T-helper 22 cell (primary cell): ENCODE data around the gene VEZF1.
"Not testable (repeated sequence)": the region's sequence is repeated elsewhere in the genome, so short reads cannot be mapped to it uniquely, and the experiment has no call there.

Experiments
- DNase-seq: peaks from one replicate; pipeline ENCODE4 v3.0.0-alpha.2; 2020; ENCODE audit warnings: low read depth

Gene VEZF1

DNA sequence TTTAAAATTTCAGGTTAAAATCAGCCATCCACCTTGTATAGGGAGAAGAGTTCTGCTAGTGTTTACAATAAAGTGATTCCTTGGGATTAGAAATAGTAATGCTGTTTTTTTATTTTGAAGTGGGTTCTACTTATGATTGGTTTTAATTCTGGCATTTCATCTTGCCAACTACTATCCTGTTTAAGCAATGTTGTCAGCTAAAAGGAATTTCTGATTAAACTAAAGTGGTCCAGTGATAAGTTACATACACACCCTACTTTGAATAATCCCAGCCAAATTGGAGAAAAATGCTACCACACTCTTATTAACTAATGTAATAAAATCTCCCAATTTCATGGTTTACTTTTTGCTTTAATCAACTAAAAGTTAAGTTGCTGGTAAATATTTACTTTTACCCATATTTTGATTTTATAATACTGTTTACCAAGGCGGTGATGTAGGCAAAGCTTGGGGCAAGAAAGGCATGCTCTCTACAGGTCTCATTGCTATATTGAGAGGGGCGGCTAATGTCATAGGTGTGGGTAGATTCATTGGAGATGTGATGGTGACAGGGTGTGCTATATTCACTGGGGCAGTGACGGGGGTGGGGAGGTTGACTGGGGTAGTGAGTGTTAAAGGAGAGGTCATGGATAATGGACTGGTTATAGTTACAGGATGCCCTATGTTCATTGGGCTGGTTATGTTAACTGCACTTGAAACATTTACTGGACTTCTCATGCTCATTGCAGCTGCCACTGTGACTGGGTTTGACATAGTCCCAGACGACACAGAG is 13.8 kb downstream of the VEZF1 start:
- DNase-seq: not testable (repeated sequence)

DNA sequence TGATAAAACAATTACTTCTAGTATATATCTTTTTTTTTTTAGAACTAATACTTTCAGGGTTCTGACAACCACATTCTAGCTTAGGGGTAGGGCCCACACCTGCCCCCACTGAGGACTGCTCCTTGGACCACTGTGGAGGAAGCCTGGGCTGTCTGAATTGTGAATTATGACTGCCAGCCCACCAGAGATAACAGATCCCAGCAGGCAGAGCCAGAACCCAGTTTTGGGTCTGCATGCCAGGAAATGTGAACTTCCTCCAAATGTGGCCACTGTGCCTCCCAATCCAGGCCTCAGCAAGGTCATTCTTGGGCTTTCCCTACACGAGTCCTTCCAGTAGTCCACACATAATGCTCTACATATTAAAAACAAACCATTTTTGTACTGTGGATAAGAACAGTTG is 15.9 kb downstream of the VEZF1 start:
- DNase-seq: no peak

DNA sequence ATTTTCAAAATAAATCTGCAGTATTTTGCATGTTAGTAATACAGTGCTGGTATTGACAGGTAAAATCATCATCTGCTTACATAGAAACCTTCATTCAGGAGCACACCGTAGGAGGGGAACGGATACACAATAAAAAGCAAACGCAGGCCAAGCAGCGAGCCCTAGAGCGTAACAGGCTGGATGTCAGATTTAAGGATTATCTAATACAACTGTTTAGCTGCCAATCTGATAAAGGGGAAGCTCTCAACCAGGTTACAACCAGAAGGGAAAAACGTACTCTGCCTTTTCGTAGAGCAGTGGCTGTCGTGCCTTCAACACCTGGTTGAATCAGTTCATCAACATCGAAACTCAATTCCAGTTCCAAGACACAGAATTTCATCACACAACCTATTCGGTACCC is 16.5 kb downstream of the VEZF1 start:
- no peak for DNase-seq

DNA sequence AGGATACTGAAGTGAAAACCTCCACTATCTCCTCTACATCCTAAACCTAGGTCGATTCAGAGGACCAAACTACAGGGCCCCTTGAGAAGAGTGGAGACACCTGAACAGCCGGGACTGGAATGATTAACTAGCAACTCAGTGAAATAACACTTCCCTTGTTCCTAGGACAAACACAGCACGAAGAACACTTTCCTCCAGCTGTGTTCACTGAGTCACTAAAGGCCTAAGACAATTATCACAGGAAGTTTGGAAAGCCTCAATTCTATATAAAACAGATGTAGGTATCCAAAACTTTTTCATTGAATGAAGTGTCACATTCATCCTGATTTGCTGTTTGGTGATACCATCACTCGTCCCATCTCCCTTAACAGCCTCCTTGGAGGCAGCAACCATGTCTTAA is 17.3 kb downstream of the VEZF1 start:
- no peak for DNase-seq

DNA sequence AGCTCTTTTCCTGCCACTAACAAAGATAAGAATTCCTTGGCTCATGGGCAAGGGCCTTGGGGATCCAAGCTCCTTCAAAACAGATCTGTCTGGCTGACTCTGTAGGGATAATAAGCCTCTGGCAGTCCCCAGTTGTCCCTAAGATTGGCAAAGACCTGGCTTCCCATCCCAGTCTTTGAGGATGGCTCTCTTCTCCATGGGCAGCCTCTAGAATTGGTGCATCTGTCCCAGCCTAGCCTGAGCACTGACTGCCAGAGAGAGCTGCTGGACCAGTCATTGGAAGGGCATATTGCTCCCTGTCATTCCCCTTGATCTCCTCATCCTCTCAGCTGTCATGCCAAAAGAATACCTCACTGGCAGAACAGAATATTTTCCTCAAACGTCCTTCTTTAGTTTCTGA is 19.6 kb downstream of the VEZF1 start:
- DNase-seq: no peak

DNA sequence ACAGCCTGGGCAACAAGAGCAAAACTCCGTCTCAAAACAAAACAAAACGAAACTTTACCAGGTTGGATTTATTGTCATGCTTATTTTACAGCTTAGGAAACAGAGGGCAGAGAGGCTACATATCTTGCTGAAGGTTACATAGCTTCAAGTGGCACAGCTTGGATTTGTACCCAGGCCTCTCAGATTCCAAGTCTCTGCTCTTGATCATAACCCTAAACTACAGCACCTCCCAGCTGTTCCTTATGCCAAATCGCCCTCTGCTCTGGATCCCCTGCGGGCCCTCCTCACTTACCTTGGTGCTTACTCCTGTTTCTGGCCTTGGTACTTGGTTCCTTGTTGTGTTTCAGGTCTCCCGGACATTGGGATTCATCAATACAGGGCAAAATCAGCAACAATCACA is 21.2 kb downstream of the VEZF1 start:
- no peak for DNase-seq

DNA sequence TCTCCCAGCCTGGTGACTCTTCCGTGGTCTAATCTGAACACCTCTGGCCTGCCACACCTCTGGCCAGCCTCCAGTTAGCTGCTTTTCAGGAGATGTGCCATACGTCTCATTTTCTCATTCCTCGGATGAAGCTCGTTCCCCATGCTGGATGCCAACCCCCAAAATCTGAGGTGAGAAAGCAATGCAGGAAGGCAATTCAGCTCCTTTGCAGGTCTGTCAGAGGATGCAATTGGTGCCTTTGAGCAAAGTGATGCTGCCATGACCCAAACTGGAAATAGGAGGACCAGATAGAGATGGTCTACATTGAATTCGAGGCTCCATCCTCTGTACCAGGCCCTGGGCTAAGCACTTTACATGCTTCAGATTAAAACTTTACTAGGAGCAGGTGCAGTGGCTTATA is 21.8 kb downstream of the VEZF1 start:
- no peak for DNase-seq

DNA sequence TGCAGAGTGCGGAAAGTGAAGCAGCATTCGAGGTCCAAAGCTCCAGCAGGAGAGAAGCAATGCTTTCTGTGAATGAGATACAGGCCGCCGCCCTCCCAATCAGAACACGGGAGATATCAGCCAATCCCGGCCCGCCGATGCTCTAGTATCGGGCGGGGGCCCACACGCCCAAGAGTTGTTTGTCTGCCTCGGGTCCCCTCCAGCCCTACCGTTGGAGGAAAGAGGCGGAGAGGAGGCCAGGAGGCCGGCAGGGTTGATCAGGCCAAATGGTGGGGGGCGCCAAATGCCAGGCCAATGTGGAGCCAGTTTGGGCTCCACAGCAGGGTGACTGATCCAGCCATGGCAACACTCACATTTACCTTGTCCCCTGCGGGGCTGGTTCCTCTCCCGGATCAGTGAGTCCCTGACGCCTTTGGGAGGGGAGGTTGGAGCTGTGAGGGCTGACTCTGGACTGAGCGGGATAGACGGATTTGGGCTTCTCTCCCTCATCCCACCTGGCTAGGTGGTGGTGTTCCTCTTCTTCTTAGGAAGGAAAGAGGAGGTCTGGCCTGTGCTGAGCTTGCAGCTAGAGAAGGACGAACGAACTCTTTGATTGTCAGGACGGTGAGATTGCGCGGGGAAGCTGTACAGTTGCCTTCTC is 22.4 kb downstream of the VEZF1 start:
- no peak for DNase-seq

DNA sequence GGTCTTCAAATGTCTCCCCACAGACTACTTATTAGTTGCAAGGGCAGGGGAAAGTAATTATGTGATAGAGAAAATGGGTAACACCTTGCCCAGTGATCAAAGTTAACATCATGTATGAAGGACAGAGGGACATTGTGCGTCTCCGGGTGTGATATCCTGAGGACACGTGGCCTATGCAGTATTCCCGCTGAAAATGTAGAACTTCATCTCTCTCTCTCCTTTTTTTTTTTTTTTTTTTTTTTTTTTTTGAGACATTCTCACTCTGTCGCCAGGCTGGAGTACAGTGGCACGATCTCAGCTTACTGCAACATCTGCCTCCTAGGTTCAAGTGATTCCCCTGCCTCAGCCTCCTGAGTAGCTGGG is 24.9 kb downstream of the VEZF1 start:
- DNase-seq: no peak

DNA sequence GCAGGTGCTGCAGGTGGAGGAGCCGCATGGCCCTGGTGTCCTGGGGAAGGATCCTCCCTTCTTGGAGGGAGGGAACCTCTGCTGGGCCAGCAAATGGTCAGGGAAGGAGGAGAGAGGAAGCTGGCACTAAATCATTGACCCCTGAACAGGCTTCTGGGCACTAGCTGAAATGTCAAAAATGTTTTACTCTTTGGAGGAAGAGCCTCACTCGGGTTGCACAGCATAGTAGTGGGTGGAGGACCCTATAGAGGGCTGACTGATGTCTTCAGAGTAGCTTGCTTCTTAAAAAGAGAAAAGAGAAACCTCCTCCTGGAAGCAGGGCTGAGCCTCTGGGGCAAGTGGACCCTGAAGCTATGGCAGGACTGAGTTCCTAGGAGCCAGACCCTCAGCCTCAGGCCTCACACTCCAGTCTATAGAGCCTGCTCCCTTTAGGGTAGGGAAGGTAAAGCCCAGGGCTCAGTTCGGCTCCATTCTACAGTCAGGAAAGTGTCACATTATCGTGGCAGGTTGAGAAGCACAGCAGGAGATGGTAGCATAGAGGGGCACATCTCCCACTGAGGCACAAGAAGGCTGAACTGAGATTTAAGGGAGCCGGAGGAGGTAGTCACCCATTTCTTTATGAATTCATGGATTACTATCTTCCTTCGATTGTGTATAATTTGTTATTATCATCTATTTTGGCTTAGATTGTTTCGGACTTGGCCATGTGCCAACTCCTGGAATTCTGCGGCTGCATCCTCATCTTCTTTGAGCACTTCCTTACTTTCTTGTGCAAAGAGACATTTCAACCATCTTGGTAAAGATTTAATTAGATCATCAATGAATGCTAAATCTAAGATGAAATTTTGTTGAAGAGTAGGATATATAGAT is 25.5 kb downstream of the VEZF1 start:
- DNase-seq: no peak

DNA sequence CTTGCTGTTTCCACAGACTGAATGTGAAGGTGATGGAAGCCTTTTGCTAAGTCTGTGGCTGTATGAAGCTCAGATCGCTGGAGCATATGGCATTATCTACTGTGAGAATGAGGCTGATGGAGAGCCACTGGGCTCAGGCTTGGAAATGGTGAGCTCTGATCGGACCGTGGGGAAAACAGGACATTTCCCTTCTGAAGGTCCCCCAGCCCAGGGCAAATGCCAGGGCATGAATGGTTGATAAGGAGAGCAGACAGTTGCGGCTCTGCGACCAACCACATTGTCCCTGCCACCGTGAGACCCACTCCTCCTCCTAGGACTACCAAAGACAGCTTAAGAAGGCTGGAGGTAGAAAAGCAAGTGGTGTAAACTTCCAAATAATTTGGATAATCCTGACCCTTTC is 28.1 kb downstream of the VEZF1 start:
- no peak for DNase-seq

DNA sequence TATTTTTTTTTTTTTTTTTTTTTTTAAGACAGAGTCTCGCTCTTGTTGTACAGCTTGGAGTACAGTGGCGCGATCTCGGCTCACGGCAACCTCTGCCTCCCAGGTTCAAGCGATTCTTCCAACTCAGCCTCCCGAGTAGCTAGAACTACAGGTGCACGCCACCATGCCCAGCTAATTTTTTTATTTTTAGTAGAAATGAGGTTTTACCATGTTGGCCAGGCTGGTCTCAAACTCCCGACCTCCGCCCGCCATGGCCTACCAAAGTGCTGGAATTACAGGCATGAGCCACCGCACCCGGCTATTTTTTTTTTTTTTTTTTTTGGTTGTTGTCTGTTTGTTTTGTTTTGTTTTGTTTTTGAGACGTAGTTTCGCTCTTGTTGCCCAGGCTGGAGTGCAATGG is 29.7 kb downstream of the VEZF1 start:
- DNase-seq: not testable (repeated sequence)

DNA sequence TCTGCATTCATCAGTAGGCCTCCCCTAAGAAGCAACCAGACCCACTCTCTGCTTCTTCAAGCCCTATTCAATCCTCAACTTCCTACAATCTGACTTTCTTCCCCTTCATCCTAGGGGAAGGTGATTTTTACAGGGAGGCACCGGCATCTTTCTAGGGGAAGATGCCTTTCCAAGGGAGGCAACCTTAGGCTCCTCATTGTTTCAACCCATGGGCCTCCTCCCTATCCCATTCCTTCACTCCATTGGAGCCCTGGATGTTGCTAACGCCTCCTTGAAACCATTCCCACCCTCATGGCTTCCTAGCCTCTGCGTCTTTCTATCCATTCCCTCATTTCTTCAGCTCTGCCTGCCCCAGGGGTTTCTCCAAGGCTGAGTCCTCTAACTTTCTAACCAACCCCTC is 30.2 kb downstream of the VEZF1 start:
- no peak for DNase-seq

DNA sequence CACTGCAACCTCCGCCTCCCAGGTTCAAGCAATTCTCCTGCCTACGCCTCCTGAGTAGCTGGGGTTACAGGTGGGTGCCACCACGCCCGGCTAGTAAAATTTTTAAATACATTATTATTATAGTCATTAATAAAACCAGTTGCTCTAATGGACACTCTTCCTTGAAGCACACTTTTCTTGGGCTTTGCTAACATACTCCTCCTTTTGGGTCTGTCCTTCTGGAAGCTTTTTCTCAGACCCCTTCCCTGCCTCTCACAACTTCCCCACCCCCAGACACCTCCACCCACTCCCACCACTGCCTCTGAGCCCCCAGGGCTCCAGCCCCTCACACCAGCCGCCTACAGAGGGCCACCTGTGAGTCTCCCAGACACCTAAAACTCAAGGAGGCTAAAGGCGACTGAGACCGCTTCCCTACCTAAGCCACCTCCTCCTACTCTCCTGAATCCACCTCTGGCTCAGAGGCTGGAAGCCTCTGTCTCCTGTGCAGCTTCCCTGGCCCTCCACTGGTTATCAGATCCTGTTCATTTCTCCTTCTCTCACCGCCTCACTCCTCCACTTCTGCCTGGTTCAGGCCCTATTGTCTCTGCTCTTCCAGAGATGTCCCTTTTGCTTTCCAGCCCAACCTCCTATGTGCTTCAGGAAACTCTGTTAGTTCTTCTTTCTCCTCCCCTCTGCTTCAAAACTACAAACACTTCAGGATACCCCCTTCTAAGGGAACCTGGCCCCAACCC is 30.8 kb downstream of the VEZF1 start:
- DNase-seq: no peak

DNA sequence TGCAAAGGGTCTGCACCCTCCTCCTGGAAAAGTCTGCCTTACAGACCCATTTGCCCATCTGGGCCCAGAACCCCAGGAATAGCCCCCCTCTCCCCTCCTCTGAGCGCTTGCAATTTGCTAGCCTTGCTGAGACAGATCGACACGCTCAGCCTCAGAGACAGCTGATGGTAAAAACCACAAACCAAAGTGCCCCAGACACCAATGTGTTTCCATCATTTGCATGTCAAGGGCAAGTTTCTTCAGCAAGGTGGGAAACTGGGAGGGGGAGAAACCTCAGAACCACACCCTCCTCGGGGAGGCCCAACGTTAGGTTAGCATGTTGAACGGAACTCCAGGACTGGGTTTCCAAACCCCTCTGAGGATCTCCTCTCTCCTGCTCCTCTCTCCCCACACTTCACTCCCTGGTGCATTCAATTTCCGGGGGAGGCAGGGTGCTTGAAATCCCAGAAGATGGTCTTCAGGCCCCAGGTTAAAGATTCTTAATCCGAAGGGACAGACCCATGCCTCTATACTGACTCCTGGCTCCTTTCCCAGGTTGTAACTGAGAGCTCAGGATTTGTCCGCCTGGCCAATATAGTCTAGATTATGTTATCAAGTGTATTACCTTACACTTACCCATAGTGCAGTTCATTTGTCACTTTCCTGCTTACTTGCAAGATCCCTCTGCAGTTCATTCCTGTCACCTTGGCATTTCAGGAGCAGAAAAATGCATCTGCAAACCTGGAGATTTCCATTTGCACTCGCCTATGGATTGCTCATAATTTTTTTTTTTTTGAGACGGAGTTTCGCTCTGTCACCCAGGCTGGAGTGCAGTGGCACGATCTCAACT is 31.5 kb downstream of the VEZF1 start:
- DNase-seq: no peak

DNA sequence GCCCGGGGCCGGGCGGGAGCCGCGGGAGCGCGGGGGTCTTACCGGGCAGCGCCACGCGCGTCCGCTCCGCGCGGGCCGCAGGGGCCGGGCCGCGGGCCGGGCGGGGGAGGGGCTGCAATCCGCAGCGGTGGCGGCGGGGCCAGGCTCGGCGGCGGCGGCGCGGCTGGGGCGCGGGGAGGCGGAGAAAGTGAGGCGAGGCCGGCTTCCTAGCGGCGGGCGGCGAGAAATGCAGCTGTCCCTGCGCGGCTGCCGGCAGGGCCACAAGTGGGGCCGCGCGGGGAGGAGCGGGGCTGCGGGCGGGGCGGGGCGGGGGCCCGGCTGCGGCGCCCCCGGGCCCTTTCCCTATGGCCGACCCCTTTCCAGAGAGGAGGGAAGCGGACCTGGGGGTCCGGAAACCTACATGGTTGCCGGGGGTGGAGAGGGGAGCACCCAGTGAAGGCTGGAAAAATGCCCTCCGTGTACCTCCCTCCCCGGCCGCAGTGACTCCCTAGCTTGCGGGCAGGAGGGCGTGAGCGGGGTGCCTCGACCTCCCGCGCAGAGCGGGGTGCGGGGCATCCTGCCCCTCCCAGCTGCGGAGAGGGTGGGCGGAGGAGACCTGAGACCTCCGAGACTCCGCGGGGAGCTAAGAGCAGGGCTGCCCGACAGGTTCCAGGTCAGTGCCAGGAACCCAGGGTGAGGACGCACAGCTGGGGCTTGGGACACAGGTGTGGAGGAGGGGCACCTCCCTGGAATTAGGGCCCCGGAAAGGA is 32.7 kb downstream of the VEZF1 start, which contains the start of gene CUEDC1:
Gene CUEDC1 (minus strand): TSS at position 230 of the 749 bp plus-strand sequence. CDS start 69,848 bp downstream, outside the sequence.
- peak; percentile 26 for DNase-seq

DNA sequence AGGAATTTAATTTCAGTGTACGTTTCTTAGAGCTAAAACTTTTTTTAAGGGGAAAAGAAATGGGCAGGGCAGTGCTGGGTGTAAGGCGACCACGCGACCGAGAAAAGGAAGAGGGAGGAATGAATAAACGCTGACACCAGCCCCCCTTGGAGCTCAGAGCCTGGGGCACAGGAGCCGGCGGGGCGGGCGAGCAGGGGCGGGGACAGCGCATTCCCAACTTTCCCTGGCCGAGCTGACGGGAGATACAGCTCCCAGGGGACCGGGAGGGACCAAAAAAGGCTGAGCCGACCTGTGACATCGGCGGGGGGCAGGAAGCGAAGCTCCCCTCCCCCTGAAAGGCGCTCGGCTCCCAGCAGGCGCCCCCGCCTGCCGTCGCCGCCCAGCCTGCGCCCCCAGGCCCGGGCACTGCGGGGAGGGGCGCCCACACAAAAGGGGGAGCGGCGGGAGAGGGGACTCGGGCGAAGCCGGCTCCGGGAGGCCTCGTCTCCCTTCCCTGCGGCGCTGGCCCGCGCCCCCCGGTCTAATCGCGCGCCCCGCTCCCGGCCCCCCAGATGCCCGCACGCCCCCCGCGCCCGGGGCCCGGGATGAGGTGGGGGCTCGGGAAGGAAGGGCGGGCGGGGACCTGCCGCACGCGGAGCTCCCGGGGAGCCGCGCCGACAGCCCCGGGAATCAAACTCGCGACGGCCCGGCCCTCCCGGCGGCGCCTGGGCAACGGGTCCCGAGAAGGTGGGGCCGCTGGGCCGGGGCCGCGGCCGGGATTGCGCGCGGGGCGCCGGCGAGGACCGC is 33.5 kb downstream of the VEZF1 start:
- DNase-seq: no peak

DNA sequence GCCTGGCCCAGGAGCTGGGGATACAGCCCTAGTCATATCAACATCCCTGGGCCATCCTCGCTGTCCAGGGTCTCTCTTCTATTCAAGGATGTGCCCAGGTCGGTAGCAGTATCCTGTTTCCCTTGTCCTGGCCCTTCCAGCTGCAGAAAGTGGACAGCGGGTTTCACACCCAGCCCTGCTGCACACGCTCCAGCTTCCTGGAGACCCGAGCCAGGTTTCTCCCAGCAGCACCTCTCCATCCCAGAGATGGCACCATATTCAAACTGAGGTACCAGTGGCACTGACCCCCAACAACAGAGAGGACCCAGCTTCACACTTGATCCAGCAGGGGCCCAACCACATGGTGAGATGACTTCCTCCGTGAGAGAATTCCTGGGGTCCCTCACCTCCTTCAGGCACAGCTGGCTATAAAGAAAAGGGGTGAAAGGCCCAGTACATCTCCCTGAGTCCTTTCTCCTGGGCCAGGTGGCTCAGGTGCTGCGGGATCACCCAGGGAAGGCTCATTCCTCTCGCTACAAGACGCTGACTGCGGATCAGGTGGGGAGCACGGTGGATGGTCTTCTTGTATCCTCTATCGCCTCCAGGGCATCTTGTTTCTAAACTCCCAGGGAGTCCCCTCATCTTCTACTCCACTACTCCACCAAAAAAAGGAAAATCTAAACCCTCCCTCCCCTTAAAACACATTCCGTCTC is 34.2 kb downstream of the VEZF1 start:
- no peak for DNase-seq

DNA sequence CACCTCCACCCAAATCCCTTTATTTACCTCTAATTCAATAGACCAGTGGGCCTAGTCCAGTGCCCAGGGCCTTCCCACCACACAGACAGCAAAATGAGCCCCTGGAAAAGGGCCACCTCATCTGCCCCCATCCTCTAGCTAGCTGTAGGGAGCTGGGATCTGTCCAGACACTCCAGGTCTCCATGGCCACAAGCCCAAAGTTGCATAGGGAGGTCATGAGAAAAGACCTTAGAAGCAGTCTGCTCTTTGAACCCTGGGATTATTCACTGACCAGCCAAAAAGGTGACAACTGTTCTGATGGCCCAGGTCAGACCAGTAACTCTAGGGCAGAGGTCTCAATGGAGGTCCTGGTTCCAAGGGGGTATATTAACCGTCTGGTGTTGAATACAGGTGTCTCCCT is 34.8 kb downstream of the VEZF1 start:
- no peak for DNase-seq
